HL-60 (cell line): ENCODE measurements around the gene OR2T11.
A peak's percentile ranks its signal among the peaks of the same experiment; 100 is the strongest.

Experiments
- DNase-seq, 2 experiments: peaks; one replicate each; pipeline ENCODE4 v3.0.0-alpha.2; 2010 to 2020; ENCODE audit warnings: low read depth in 1 of 2, low spot score in 1 of 2
- H3K27ac ChIP-seq: fragments of 250-450 bp; sonication (Bioruptor Pico); replicated peaks from 2 replicates; pipeline ENCODE4 v1.5.1; 2020; ENCODE audit warnings: mild to moderate bottlenecking, moderate library complexity
- H3K27me3 ChIP-seq: fragments of 250-450 bp; sonication (Bioruptor Pico); 2 replicates; pipeline ENCODE4 v1.5.1; 2021; ENCODE audit warnings: mild to moderate bottlenecking, moderate library complexity; ENCODE audit not compliant: insufficient read depth, poor library complexity, severe bottlenecking
- H3K4me3 ChIP-seq: replicated peaks from 2 replicates; pipeline ENCODE4 v1.5.1; 2011; ENCODE audit warnings: mild to moderate bottlenecking, control low read depth, low read length; ENCODE audit not compliant: insufficient read depth
- GABPA ChIP-seq: IDR thresholded peaks from 2 replicates; pipeline ENCODE4 v1.6.1; 2012; ENCODE audit warnings: low read depth
- POLR2AphosphoS5 ChIP-seq: IDR thresholded peaks from 2 replicates; pipeline ENCODE4 v1.6.1; 2012; ENCODE audit warnings: low read depth
- SPI1 ChIP-seq: IDR thresholded peaks from 2 replicates; pipeline ENCODE4 v1.6.1; 2012; ENCODE audit warnings: low read depth, mild to moderate bottlenecking, borderline replicate concordance
- TF ChIP-seq, protein P1 (sequence below): IDR thresholded peaks from one replicate; pipeline ENCODE4 v1.5.1; 2011; ENCODE audit warnings: low read length, control low read depth, inconsistent platforms; ENCODE audit not compliant: insufficient read depth
- TF ChIP-seq, protein P2 (sequence below): IDR thresholded peaks from 2 replicates; pipeline ENCODE4 v1.6.1; 2012; ENCODE audit warnings: low read depth; ENCODE audit not compliant: insufficient replicate concordance

Gene OR2T11

GRCh38 chr1:248622570-248623001 lies 12.3 kb downstream of the OR2T11 start:
- Histone ChIP-seq H3K27ac (no peak overlapping the region), H3K4me3 (no peak overlapping the region), H3K27me3 (no peaks in the 10 kb centered on the region)
- TF ChIP-seq GABPA, result no peak
- no peak for TF ChIP-seq POLR2AphosphoS5
- TF ChIP-seq, protein P1, sequence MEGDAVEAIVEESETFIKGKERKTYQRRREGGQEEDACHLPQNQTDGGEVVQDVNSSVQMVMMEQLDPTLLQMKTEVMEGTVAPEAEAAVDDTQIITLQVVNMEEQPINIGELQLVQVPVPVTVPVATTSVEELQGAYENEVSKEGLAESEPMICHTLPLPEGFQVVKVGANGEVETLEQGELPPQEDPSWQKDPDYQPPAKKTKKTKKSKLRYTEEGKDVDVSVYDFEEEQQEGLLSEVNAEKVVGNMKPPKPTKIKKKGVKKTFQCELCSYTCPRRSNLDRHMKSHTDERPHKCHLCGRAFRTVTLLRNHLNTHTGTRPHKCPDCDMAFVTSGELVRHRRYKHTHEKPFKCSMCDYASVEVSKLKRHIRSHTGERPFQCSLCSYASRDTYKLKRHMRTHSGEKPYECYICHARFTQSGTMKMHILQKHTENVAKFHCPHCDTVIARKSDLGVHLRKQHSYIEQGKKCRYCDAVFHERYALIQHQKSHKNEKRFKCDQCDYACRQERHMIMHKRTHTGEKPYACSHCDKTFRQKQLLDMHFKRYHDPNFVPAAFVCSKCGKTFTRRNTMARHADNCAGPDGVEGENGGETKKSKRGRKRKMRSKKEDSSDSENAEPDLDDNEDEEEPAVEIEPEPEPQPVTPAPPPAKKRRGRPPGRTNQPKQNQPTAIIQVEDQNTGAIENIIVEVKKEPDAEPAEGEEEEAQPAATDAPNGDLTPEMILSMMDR, result peak; percentile 36
- TF ChIP-seq SPI1, result no peak
- TF ChIP-seq, protein P2, sequence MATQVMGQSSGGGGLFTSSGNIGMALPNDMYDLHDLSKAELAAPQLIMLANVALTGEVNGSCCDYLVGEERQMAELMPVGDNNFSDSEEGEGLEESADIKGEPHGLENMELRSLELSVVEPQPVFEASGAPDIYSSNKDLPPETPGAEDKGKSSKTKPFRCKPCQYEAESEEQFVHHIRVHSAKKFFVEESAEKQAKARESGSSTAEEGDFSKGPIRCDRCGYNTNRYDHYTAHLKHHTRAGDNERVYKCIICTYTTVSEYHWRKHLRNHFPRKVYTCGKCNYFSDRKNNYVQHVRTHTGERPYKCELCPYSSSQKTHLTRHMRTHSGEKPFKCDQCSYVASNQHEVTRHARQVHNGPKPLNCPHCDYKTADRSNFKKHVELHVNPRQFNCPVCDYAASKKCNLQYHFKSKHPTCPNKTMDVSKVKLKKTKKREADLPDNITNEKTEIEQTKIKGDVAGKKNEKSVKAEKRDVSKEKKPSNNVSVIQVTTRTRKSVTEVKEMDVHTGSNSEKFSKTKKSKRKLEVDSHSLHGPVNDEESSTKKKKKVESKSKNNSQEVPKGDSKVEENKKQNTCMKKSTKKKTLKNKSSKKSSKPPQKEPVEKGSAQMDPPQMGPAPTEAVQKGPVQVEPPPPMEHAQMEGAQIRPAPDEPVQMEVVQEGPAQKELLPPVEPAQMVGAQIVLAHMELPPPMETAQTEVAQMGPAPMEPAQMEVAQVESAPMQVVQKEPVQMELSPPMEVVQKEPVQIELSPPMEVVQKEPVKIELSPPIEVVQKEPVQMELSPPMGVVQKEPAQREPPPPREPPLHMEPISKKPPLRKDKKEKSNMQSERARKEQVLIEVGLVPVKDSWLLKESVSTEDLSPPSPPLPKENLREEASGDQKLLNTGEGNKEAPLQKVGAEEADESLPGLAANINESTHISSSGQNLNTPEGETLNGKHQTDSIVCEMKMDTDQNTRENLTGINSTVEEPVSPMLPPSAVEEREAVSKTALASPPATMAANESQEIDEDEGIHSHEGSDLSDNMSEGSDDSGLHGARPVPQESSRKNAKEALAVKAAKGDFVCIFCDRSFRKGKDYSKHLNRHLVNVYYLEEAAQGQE, result no peak
- peak; percentile 35 to 45 for DNase-seq

DNA sequence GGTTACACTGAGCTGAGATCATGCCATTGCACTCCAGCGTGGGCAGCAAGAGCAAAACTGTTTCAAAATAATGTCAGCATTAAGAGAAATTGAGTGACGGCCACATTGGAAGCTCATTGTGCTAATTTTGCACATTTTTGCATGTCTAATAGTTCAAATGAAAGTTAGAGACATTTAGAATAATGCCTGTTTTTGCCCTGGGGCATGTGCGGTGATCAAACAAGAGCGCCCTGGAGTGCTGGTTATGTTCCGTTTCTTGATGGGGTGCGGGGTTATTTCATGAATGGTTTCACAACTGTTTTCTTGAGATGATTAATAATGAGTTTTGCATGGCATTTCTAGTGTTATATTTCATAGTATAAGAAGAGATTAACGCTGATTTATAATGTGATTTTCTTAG lies 13.1 kb downstream of the OR2T11 start:
- TF ChIP-seq GABPA (no peak), POLR2AphosphoS5 (no peak), SPI1 (no peak)
- TF ChIP-seq, protein P1, result no peak
- TF ChIP-seq, protein P2, result no peak
- Histone ChIP-seq H3K4me3 (no peak overlapping the region), H3K27me3 (no peaks in the 10 kb centered on the region), H3K27ac (no peak overlapping the region)
- DNase-seq, result no peak

GRCh38 chr1:248618878-248619277 lies 16.0 kb downstream of the OR2T11 start:
- peak in 1 of 2 experiments; percentile 75 for DNase-seq
- no peak overlapping the region for H3K27ac ChIP-seq
- H3K4me3 ChIP-seq, result no peak overlapping the region
- no peaks in the 10 kb centered on the region for H3K27me3 ChIP-seq
- TF ChIP-seq, protein P1, result peak; percentile 78
- no peak for TF ChIP-seq SPI1

DNA sequence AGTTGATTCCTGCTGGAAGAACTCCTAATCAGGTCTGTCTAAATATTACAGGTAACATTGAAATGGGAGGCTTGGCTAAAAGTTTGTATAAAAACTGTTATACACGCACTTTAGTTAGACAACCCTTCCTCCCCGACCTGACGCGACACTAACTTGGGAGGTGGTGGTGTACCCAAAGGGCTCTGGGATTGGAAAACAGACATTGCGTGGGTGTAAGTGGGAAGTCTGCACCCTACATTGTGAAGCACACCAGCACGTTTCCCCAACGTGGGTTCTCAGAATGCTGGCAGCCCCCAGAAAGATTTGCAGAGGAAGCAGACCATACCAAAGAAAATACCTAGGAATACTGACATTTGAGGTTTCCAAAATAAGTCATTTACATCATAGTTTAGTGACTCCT lies 16.8 kb downstream of the OR2T11 start:
- no peaks in the 10 kb centered on the region for H3K27me3 ChIP-seq
- no peak overlapping the region for H3K27ac ChIP-seq
- H3K4me3 ChIP-seq, result no peak overlapping the region
- TF ChIP-seq, protein P1, result no peak
- no peak for TF ChIP-seq SPI1
- no peak for TF ChIP-seq GABPA
- TF ChIP-seq, protein P2, result no peak
- no peak for TF ChIP-seq POLR2AphosphoS5
- DNase-seq, result no peak
